GM12873 (cell line): ENCODE data around the gene SLC35A1.

Experiments
- TF ChIP-seq, protein P1 (sequence below): IDR thresholded peaks from 2 replicates; pipeline ENCODE4 v1.5.1; 2012; ENCODE audit warnings: low read depth, mild to moderate bottlenecking, moderate library complexity, low read length, control low read depth; ENCODE audit not compliant: insufficient read depth; ENCODE audit errors: missing control alignments

The SLC35A1 gene

DNA sequence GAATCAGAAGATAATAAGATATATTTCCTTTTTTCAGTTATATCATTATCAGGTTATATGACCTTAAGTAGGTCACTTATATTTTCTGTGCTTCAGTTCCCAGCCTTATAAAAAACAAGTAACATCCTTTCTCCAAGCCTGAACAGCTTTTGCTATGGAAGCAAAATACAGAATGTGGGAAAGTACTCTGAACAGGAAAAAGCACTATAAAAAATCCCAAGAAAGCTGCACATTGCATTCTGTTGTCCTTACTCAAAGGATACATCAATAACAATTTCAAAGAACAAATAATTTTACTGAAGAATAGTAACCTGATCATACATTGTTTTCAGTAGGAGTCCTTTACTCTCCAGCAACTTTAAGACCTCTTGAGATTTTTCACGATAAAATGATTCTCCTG, 56.4 kb downstream of the SLC35A1 start:
- TF ChIP-seq, protein P1, sequence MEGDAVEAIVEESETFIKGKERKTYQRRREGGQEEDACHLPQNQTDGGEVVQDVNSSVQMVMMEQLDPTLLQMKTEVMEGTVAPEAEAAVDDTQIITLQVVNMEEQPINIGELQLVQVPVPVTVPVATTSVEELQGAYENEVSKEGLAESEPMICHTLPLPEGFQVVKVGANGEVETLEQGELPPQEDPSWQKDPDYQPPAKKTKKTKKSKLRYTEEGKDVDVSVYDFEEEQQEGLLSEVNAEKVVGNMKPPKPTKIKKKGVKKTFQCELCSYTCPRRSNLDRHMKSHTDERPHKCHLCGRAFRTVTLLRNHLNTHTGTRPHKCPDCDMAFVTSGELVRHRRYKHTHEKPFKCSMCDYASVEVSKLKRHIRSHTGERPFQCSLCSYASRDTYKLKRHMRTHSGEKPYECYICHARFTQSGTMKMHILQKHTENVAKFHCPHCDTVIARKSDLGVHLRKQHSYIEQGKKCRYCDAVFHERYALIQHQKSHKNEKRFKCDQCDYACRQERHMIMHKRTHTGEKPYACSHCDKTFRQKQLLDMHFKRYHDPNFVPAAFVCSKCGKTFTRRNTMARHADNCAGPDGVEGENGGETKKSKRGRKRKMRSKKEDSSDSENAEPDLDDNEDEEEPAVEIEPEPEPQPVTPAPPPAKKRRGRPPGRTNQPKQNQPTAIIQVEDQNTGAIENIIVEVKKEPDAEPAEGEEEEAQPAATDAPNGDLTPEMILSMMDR: no peak

DNA sequence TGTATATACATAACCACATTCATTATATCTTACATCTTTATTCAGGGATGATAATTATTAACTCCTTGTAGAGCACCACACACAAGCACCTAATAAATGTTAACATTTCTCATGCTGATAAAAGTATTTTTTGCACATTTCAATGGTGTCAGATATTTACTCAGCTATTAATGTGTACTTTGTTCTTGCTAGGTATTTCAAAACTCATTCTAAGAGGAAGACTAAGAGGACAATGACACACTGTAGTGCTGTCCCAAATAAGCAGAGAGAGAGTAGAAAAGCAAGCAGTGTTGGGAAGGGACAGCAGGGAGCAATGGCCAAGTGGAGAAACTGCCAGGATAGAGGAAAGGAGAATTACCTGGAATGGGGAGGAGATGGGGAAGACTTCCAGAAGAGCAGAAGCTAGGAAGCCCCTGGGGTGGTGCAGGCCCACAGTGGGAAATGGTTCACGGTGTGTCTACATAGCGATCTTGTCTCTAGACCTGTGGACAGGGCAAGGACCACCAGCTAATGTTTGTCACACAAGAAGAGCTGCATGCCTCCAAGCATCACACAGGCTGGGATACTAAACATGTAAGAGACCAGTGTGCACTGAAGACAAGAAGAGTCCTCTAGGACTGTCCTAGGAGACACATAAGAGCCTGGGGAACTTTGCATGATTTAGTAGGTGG, 61.7 kb downstream of the SLC35A1 start:
- TF ChIP-seq, protein P1: no peak

DNA sequence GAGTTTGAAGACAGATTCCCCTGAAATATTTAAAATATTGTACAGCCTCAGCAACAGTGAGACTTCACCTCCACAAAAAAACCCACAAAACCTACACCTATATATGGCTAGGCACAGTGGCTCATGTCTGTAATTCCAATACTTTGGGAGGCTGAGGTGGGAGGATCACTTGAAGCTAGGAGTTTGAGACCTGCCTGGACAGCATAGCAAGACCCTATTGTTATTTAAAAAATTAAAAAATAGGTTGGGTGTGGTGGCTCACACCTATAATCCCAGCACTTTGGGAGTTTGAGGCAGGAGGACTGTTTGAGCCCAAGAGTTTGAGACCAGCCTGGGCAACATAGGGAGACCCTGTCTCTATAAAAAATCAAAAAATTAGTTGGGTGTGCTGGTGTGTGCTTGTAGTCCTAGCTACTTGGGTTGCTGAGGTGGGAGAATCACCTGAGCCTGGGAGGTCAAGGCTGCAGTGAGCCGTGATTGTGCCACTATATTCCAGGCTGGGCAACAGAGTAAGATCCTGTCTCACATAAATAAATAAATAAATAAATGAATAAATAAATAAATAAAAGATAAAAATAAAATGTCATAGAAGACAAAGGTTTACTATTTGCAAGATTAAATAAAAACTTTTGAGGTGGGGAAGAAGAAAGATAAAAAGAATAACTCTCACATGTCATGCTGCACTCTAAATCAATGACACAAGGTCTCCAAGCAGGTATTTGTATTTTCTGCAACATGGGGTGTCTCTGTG, 65.9 kb downstream of the SLC35A1 start:
- TF ChIP-seq, protein P1: no peak

DNA sequence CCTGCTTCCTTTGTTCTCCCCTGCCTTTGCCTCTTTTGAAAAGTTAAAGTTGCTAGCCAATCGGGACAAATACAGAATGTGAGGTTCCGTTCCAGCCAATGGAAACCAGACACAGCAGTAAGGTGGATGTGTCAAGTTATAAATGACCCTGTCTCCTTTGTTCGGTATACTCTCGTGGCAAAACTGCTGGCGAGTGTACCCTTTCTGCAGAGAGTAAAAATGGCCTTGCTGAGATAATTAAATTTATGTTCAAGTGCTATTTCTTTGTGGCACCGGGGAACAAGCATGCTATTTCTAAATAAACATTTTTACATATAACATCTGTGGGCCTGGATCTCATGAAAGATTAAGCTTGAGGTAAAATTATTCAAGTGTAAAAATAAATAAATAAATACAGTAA, 66.8 kb downstream of the SLC35A1 start:
- TF ChIP-seq, protein P1: no peak

DNA sequence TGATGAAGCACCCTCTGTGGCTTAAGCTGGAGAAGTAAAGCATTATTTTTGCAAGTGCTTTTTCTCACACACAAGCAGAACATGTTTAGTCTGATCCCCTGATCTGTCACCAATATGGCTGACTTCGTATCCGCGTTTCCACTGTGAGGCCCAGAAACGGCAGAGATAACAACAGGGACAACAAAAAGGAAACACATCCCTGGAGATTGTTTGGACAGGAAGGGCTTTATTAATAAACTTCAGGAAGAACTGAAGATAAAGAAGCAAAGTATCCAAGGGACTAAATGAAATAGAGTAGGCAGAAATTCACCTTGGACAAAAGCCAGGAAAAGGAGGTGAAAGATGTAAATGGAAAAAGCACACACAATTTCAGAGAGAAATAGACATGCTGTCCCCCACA, 67.8 kb downstream of the SLC35A1 start:
- TF ChIP-seq, protein P1: no peak

DNA sequence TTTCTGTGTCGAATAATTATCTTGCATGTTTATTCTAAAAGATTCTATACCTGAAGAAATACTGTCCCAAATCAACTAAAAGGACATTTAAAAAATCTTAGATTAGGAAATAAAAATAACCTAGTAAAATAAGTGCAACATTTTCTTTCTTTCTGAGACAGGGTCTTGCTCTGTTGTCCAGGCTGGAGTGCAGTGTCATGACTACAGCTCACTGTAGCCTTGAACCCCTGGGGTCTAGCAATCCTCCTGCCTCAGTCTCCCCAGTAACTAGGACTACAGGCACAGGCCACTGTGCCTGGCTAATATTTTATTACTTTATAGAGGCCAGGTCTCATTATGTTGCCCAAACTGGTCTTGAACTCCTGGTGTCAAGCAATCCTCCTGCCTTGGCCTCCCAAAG, 68.3 kb downstream of the SLC35A1 start:
- TF ChIP-seq, protein P1: no peak

DNA sequence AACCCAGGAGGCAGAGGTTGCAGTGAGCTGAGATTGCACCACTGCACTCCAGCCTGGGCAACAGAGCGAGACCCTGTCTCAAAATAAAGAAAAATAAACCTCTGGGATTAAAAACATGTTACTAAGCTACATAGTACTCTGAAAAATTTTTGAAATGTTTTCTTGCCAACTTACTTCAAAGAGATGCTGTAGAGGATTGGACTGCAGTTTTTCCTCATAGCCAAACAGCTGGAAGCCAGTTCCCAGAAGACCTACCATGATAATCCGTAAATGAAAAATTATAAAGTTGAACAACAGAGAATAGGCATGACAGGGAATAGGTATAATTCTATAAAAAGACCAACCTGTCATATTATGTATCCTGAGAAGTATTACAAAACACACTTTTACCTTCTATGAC, 69.0 kb downstream of the SLC35A1 start:
- TF ChIP-seq, protein P1: no peak
